Measurements from ENCODE around the gene P2RY10.
"Not testable (repeated sequence)": the region's sequence is repeated elsewhere in the genome, so short reads cannot be mapped to it uniquely, and the experiment has no call there.

P2RY10 gene, protein sequence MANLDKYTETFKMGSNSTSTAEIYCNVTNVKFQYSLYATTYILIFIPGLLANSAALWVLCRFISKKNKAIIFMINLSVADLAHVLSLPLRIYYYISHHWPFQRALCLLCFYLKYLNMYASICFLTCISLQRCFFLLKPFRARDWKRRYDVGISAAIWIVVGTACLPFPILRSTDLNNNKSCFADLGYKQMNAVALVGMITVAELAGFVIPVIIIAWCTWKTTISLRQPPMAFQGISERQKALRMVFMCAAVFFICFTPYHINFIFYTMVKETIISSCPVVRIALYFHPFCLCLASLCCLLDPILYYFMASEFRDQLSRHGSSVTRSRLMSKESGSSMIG

DNA sequence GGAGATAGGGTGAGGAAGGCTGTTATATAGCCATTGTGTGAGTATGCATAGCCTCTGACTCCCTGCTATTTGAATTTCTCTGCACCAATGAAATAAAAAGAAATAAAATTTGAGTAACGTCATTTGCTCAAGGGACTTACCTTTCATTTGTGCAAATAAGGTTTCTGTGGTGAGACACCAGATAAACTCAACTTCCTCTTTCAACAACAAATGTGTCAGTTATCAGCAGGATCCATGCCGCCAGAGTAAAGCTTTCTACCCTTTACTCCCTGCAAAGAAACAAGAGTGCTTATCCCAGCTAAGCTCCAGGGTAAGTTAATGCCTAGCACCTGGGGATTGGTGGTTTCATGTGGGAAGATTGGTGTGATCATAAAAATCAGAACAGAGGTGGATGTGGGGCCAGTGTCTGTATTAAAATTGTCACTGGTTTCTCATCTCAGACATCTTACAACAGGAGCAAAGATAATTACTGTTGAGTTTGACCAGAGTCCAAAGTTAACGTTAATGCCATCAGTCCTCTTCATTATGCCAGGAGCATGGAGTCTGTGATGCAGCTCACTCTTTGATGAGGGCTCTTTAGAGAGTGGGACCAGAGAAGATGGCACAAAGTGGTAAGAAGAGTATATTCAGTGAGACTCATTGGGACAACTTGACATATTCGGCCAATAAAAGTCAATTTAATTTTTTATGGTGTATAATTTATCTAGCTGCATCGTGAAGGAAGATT lies at the start of gene P2RY10:
Gene P2RY10 (plus strand): TSS at position 206 of the 727 bp plus-strand sequence. CDS start 15,130 bp downstream, outside the sequence.
- DNase-seq = no peak

GRCh38 chrX:78922754-78923153 lies 22.4 kb upstream of the P2RY10 start:
- no peak for DNase-seq

GRCh38 chrX:78923198-78924015 lies 21.8 kb upstream of the P2RY10 start:
- no peak for DNase-seq

GRCh38 chrX:78931814-78932213 lies 13.4 kb upstream of the P2RY10 start:
- DNase-seq = no peak

GRCh38 chrX:78934866-78935265 lies 10.3 kb upstream of the P2RY10 start:
- DNase-seq = no peak

DNA sequence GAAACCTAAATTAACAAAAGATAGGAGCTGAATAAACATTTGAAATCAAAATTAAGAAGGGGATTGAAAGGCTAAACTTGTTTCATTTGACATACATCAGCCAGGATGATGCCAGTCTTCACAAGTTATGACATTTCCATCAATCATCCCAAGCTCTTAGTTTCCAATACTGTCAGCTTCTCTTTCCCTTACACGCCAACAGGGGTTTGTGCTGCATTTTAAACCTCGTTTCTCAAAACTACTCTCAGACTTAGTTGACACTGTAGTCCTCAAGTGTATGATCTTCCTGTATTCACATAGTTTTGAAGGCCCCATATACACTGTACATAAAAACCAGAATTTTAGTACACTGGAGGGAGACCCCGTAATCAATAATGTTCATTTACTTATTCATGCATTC lies 840 bp upstream of the P2RY10 start:
- DNase-seq = no peak

- DNase-seq = no peak
These were observed 1.2 kb downstream of the P2RY10 start for GRCh38 chrX:78946178-78946931.

- DNase-seq = no peak
These were observed 5.0 kb downstream of the P2RY10 start for GRCh38 chrX:78950009-78950835.

DNA sequence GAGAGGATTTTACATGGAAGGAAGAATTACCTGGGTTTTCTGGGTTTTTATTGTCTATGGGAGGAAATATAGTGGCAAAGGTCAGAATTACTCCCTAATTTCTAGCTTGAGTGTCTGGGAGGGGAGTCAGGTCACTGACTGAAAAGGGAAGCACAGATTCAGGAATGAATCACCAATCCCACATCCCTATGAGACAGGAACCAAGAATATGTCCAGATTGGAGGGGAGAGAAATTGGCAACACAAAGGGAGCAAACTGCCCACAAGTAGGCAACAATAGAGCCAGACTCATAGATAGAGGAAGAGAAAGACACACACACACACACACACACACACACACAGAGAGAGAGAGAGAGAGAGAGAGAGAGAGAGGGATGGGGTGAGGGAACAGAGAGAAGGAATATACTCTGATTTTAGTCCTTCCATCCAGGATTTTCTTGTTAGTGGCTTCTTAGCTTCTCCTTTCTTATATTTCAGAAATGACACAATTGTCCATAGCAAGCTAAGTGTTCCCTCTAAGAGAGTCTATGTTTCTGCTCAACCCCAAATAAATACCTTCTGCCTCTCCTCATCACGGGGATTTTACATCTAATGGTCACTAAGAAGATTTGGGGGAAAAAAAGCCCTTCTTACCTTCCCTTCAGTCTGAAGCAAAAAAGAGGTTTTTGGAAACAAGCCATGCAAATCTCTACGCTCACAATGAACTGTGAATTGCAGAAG lies 12.0 kb downstream of the P2RY10 start:
- no peak for DNase-seq

DNA sequence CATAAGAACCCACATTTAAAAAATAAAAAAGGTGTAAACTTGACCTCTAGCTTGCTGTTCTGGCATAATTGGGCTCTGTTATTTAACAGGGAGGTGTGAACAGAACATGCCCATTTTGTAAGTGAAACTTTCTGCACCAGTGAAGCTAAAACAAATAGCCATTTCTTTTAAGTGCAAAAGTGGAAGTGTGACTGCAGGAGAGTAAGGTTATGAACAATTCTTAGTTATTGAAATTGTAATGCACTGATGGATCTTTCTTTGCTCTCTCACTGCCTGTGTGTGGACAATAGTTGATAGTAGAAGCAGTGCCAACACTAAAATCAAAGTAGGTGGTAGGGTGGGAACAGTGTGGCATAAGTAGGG lies 12.6 kb downstream of the P2RY10 start:
- DNase-seq = no peak

DNA sequence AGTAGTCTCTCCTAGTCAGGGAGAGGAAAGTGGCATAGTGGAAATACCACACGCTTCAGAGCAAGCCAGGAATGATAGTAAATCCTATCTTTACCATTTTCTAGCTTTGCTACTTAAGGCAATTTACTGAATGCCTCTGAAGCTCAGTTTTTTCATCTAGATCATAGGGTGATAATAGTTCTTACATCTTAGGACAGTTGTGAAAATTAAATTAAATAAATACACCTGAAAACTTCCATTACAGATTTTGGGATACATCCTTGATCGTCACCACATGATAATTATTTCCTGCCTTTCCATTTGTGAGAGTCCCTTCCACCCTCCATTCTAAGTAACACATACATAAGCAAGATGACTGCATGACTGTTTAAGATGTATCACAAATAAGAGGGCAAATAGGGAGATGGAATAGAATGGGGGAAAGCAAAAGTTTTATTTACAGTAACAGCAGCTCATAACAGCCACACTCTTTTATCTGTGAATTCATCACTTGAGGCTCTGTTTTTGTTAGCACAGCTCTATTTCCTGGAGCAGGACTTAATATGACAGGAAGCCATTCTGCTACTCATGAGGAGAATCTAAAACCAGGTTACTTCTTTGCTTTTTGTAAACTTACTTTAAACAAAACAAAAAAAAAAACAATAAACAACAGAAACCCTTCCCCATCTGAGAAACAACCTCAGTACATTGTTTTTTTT lies 13.4 kb downstream of the P2RY10 start:
- no peak for DNase-seq

- DNase-seq = no peak
These were observed 15.7 kb downstream of the P2RY10 start for GRCh38 chrX:78960888-78961287.

GRCh38 chrX:78964598-78964997 lies 19.4 kb downstream of the P2RY10 start:
- no peak for DNase-seq

DNA sequence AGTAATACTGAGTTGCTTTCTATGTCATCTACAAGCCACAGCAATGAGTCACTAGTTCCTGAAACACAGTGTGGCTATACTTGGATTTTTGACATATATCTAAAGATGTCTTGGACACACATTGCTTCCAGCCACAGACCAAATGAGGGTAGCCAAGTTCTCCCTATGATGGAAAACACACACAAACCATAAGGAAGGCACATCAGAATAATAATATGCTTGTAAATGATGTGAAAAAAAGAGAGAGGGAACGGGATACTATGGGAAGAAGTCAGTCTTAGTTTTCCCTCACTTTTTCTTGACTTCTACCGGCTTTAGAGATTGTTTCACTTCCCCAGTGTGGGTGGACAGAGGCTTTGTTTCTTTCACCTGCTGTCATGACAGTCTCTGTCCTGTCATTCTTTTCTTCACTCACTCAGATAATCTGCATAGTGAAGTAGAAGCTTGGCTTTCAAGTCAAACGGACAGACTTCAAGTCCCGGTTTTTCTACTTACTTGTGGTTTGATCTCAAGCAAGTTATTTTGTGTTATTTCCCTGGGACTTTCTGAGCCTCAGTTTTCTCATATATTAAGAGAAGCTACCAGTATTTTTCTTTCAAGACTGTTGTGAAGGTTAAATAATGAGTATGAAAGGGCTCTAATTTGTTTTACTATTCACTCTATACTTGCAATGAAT lies 34.7 kb downstream of the P2RY10 start:
- DNase-seq = no peak

DNA sequence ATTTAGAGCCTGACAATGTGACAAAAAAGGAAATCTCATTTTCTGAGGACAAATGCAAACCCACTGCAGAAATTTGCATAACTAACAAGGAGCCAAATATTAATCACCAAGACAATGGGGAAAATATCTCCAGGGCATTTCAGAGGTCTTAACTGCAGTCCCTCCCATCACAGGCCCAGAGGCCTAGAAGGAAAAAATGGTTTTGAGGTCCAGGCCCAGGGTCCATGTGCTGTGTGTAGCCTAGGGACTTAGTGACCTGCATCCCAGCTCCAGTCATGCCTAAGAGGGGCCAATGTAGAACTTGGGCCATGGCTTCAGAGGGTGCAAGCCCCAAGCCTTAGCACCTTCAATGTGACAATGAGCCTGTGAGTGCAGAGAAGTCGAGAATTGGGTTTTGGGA lies 44.2 kb downstream of the P2RY10 start:
- no peak for DNase-seq

DNA sequence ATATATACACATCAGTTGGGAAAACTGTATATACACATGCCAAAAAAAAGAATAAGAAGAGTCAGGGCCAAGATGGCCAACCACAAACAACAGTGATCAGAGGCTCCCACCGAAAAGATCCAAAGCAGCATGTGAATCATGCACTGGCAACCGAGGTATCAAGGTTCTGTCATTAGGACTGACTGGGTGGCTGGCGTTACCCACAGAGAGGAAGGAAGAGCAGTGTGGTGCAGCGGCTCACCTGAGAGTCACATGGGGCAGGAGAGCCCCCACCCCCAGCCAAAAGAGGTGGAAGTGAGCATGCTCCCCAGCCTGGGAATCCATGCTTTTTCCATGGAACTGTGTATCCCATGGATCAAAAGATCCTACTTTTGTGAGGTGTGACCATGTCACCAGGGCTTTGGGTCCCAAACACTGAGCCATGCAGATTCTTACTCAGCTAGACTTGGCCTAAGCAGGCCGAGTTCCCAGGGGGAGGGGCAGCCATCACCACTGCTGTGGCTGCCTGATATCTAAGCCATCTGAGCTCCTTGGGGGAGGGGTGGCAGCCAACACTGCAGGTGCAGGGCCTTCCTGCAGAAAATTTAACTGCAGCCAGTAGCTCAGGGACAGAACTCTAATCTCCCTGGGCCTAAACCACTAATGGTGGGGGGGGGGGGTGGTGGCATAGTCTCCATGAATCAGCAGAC lies 52.8 kb downstream of the P2RY10 start:
- DNase-seq = no peak

DNA sequence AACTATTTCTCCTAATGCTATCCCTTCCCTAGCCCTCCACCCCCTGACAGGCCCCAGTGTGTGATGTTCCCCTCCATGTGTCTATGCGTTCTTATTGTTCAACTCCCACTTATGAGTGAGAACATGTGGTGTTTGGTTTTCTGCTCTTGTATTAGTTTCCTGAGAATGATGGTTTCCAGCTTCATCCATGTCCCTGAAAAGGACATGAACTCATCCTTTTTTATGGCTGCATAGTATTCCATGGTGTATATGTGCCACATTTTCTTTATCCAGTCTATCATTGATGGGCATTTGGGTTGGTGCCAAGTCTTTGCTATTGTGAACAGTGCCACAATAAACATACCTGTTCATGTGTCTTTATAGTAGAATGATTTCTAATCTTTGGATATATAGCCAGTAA lies 62.3 kb downstream of the P2RY10 start:
- not testable (repeated sequence) for DNase-seq

Data from HCEC 1CT (cell line).